Measurements from ENCODE around the gene LRRC17. TPM values are rescaled to one million over a fixed set of nuclear protein-coding genes. Genes with fewer than 3 reads are reported as not detected.

Gene LRRC17
- total and polyA plus RNA-seq, 9 donors, result 32.2 to 145 (median 60.4) TPM

GRCh38 chr7:102993718-102994029 is 80.9 kb downstream of the LRRC17 start:
- Histone ChIP-seq H3K4me3 (no peak overlapping the region), H3K27ac (peak overlapping the region in 1 of 2 donors; percentile 77), H3K9me3 (no peaks in the 10 kb centered on the region), H3K36me3 (no peaks in the 10 kb centered on the region), H3K27me3 (no peaks in the 10 kb centered on the region), H3K4me1 (ENCODE audit: insufficient read depth) (peaks cover 22% of the 10 kb centered on the region)
- intact Hi-C loops (cut with DNase I), result loop anchor here in 2 of 4 donors (5.0 to 10.0 kb wide), 2 partner anchors 59 to 61 kb away; no protein-coding TSS in a partner anchor
- no peak for TF ChIP-seq POLR2A (IDR thresholded peaks at IDR 0.05)
- no peak for TF ChIP-seq EP300 (IDR thresholded peaks at IDR 0.05)
- no peak for TF ChIP-seq CTCF (IDR thresholded peaks at IDR 0.05)
- 0 to 7% (median 1%) methylated on average over 1 of the region's 1 CpG for WGBS, 3 donors
- no peak for DNase-seq

- TF ChIP-seq POLR2A (IDR thresholded peaks at IDR 0.05) (no peak), CTCF (IDR thresholded peaks at IDR 0.05) (no peak), EP300 (IDR thresholded peaks at IDR 0.05) (no peak)
- Histone ChIP-seq H3K36me3 (no peaks in the 10 kb centered on the region), H3K27ac (peak overlapping the region in 1 of 2 donors; percentile 77), H3K27me3 (no peaks in the 10 kb centered on the region), H3K4me1 (ENCODE audit: insufficient read depth) (peaks cover 16% of the 10 kb centered on the region), H3K4me3 (no peak overlapping the region), H3K9me3 (no peaks in the 10 kb centered on the region)
- no peak for DNase-seq
- intact Hi-C loops (cut with DNase I), result loop anchor here in 2 of 4 donors (5.0 to 10.0 kb wide), 2 partner anchors 60 to 62 kb away; no protein-coding TSS in a partner anchor
- 64 to 74% (median 65%) methylated on average over 3 of the region's 3 CpGs for WGBS, 3 donors
These were observed 81.8 kb downstream of the LRRC17 start for GRCh38 chr7:102994567-102994966.

Other genes starting within 250 kb of the LRRC17 start
- gene POLR2J2, start 241.3 kb upstream of the LRRC17 start, total RNA-seq, result 1 to 10 TPM in 6 of 7 donors, under 1 TPM in 1; 0.46 to 8.7 (median 5.7) TPM
- gene POLR2J2, start 241.3 kb upstream of the LRRC17 start, polyA plus RNA-seq, result 1 to 10 TPM; 2.0 to 3.1 TPM
- 10 to 100 TPM in 6 of 7 donors, 1 to 10 TPM in 1; 7.0 to 19.6 (median 13.5) TPM for gene FAM185A, start 164.0 kb upstream of the LRRC17 start, total RNA-seq
- gene FAM185A, start 164.0 kb upstream of the LRRC17 start, polyA plus RNA-seq, result 1 to 10 TPM; 5.0 to 6.1 TPM
- 10 to 100 TPM in 1 of 7 donors, 1 to 10 TPM in 6; 5.5 to 13.3 (median 6.9) TPM for gene FBXL13, start 161.8 kb downstream of the LRRC17 start, total RNA-seq
- gene FBXL13, start 161.8 kb downstream of the LRRC17 start, polyA plus RNA-seq, result 1 to 10 TPM; 1.1 to 1.6 TPM
- gene ARMC10, start 162.1 kb downstream of the LRRC17 start, total RNA-seq, result 10 to 100 TPM; 33.5 to 54.0 (median 52.2) TPM
- 10 to 100 TPM; 23.6 to 45.5 TPM for gene ARMC10, start 162.1 kb downstream of the LRRC17 start, polyA plus RNA-seq
- 10 to 100 TPM; 19.5 to 27.9 (median 21.5) TPM for gene NAPEPLD, start 236.1 kb downstream of the LRRC17 start, total RNA-seq
- 10 to 100 TPM in 1 of 2 donors, 1 to 10 TPM in 1; 7.5 to 17.3 TPM for gene NAPEPLD, start 236.1 kb downstream of the LRRC17 start, polyA plus RNA-seq